Stimulated activated CD8-positive, alpha-beta memory T cell treated with anti-CD3 and anti-CD28 coated beads, Interleukin-12 subunit alpha, Interleukin-12 subunit beta, amount 100 ng/mL, for 1 hour (primary cell): ENCODE measurements around the gene PPEF1.
"Not testable (repeated sequence)": the region's sequence is repeated elsewhere in the genome, so short reads cannot be mapped to it uniquely, and the experiment has no call there.

Source experiments
- DNase-seq: peaks from one replicate; pipeline ENCODE4 v3.0.0-alpha.2; 2020; ENCODE audit warnings: low read depth

Gene PPEF1

DNA sequence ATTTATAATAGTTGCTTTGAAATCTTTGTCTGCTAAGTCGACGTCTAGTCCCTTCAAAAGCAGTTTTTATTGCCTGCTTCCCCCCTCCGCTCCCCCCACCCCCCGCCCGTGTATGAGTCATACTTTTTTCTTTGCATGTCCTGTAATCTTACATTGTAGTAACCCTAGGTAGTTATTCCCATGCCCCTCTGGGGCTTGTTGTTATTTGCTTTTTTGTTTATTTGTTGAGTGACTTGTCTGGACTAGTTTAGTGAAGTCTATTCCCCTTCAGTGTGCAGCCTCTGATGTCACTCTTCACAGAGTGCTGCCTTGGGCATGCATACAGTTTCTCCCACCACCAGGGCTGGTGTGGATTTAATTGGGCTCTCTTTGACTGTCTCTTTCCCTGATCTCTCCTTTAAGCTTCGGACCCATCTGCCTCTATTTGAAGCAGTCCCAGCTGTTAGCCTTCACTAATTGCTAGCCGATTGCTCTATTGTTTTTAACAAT is 86.2 kb downstream of the PPEF1 start:
- no peak for DNase-seq

DNA sequence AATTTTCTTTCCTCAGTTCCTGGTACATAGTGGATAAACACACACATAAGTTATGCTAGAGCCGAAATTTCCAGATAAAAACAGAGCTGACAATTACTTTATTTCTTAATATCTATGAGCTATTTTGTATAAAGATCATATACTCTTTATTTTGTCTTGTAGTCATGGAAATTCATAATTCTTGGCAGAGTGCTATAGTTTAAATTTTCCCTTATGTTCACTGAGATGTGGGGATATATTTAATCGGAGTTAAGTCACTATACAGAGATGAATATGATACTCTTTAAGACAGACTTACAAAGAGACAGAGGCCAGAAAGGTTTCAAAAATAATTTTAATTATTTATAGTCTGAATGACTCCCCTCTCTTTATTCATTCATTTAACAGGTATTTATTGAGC is 89.7 kb downstream of the PPEF1 start:
- no peak for DNase-seq

DNA sequence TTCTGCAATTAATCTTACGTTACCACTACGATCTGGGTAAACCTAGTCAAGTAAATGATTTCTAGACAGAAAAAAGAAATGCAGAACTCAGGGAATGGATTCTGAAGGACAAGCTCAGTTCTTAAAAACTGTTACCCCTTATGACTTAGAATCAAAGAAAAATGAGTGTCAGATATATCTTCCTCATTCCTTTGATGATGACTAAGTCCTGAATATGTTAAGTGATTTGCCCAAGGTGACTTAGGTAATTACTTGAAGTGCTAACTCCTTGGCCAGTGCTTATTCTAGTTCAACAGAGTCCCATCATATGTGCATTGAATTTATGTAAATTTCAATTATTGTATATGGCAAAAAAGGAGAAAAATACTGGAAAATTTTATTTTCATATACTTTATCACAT is 92.5 kb downstream of the PPEF1 start:
- DNase-seq = no peak

DNA sequence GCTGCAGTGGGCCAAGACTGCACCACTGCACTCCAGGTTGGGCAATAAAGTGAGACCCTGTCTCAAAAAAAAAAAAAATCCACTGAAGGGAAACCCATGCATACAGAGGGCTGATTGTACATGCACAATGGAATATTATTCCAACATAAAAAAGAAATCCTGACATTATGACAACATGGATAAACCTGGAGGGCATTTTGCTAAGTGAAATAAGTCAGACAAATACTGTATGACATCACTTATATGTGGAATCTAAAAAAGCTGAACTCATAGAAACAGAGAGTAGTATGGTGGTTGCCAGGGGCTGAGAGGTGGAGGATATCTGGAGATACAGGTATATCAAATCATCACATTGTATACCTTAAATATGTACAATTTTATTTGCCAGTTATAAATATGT is 102.2 kb downstream of the PPEF1 start:
- DNase-seq = no peak

DNA sequence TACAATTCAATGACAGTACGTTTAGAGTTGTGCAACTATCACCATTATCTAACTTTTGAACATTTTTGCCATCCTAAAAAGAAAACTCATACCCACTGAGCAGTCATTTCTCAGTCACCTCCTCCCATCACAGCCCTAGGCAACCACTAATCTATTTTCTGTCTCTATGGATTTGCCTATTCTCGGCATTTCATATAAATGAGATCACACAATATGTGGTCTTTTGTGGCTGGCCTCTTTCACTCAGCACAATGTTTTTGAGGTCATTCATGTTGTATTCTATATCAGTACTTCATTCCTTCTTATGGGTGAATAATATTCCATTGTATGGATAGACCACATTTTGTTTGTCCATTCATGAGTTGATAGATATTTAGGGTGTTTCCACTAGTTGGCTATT is 103.0 kb downstream of the PPEF1 start:
- no peak for DNase-seq

DNA sequence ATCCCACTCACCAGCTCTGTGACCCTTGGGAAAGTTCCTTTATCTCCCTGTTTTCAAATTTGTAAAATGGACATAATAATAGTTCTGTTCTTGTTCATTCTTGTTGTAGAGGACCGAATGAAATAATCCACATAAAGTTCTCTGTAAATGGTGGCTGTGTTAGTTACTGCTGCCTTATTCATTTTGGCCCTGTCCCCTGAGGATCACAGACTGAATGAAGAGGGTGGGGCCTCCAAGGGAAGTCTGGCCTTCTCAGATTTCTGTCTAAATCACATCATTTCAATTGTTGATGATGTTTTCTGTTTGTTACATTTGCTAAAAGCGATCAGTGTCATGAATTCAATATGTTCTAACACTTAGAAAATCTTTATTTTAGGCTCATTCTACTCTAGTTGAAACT is 117.9 kb downstream of the PPEF1 start:
- no peak for DNase-seq

DNA sequence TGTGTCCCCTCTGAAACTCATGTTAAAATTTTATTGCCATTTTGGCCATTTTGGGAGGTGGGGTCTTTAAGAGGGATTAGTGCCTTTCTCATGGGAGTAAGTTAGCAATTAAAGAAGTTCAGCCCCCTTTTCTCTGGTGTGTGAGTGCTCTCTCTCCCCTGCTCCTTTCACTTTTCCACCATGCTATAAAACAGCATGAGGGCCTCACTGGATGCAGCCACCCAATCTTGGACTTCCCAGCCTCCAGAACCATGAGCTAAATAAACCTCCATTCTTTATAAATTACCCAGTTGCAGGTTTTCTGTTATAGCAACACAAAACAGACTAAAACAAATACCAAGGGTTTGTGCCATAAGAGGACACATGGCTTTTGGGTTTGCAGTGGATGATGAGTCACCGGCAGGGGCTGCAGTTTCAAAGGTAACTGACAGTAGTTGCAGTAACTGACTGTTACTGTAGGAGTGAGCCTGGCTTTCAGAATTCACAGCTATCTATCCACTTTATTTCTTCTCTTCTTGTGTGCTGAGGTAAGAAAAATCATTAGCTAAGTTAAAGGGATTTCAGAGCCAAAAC is 121.5 kb downstream of the PPEF1 start:
- DNase-seq = no peak

DNA sequence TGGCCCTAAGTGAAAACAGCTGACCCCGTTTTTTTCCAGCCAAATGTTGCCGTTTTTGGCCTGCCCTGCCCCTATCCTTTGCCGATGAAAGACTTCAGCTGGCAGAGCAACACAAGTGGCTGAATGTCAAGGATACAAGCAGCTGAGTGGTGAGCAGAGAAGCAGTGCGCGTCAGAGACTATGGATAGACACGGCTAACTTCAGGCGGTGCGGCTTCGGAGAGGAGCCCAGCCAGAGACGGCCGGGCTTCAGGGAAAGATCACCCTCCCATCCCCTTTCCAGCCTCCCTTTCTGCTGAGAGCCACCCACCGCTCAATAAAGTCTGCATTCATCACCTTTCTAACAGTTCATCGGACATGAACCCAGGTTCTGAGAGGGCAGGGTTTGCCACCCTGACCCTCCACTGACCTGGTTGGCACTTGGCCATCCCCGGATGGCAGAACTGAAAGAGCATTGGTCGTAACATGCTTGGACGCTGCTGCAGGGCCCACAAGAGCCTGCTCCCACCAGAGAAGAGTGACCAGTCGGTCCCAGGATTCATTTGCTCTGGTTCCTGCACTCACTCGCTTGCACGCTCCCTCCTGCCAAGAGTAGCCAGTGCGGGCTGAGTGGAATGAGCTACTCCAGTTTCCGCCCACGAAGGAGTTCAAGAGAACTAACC is 125.8 kb downstream of the PPEF1 start:
- DNase-seq = no peak

DNA sequence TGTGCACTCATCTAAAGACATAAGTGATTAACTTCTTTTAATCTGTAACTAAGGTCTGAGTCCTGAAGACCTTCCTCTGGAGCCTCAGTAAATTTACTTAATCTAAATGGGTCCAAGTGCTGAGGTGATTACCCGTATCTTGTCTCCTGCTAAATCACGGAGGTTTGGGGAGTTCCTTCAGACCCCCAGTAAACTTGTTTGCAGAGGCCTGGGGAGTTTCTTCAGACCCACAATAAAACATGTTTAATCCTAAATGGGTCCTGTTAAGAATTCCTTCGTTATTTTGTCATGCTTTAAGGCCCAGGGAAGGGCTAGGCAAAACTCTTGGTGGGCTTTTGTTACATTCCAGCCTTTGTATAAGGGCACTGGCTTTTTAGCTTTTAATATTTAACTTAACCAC is 140.5 kb downstream of the PPEF1 start:
- DNase-seq = not testable (repeated sequence)

DNA sequence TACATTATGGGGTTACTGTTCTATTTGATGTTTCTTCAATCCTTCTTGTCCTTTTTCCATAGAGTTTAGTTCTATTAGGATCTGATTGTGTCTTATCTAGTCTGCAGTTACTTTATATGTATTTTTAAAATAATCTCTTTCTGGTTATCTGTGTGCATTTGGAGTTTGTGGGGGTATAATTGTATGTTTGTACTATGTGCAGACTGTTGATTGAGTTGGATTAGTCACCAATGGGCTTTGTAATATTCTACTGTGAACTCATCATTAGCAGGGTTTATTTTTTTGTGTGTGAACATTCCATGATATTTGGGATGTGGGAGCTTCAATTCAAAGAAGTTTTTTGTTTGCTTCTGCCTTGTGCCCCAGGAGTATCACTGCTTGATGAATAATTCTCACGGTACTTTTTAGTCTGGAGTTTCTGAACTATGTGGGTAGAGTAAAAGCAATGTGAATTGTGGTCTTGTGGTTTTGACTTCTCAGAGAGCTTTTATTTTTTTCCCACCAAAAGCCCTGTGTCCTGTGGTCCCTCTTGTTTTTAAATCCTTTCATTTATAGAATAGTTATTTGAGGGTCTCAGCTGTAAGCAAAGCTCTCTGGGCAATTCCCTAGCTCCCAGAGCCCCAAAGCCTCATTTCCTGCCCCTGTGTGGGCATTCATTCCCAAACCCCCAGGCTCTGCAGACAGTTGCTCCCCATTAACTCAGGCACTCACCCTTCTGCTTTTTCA is 148.6 kb downstream of the PPEF1 start:
- no peak for DNase-seq

DNA sequence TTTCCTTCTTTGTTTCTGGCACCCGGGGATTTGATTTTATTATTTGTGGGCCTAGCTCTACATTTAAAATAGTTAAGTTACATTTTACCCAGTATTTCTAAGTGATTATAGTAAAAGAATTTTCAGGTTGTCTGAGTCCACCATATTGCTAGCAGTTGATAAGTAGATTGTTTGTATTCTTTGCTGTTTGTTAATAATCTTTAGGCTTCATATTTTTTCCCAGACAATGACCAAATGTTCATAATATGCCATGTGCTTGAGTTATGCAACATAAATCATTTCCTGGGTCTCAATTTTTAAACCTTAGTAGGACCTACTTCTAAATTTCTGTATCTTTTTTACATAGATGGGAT is 149.2 kb downstream of the PPEF1 start:
- DNase-seq = no peak

DNA sequence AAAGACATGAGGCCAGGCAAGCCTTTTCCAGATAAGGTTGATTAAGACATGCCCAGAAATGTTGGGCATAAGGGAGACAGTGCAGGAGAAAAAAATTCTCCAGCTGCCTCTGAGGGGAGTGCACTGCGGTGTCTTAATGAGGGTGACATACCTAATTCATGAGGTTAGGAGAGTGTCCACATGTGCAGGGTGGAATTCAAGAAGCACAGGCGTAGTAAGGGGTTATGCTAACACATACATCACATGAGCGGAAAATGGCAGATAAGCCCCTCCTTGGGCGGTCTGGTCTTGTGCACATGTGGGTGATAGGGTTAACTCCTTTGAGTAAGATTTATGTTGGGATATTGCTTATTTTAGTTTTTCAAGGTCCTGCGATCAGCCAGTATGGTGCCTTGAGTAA is 154.1 kb downstream of the PPEF1 start:
- no peak for DNase-seq

DNA sequence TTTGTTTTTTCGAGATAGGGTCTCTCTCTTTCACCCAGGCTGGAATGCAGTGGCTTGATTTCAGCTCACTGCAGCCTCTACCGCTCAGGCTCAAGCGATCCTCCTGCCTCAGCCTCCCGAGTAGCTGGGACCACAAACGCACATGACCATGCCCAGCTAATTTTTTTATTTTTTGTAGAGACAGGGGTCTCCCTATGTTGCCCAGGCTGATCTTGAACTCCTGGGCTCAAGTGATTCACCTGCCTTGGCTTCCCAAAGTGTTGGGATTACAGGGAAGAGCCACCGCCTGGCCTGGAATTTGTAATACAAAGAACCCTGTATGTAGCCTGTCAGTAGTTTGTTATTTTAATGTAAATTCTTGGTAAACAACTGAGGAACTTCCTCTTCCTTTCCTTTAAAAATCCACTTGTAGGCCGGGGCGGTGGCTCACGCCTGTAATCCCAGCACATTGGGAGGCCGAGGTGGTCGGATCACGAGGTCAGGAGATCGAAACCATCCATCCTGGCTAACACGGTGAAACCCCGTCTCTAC is 157.0 kb downstream of the PPEF1 start:
- no peak for DNase-seq

DNA sequence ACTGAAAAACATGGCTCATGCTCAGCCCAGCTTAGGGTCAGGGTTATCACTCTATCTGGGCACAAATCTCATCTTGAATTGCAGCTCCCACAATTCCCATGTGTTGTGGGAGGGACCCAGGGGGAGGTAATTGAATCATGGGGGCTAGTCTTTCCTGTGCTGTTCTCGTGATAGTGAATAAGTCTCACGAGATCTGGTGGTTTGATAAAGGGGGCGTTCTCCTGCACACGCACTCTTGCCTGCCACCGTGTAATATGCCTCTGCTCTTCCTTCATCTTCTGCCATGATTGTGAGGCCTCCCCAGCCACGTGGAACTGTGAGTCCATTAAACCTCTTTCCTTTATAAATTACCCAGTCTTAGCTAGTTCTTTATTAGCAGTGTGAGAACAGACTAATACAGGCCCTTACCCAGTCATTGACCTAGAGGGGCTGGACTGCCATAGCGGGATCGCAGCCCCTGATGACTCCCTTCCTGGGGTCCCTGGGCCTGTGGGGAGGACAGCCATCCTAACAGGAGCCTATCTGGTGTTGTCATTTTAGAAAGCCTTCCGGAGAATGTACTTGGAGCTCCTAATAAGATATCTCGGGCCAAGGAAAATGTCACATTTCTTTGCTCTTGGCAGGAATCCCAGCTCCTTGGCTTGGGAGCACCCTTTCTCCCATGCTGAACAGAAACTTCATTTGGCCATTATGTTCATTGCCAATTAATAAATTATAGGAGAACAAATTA is 163.9 kb downstream of the PPEF1 start:
- DNase-seq = no peak

DNA sequence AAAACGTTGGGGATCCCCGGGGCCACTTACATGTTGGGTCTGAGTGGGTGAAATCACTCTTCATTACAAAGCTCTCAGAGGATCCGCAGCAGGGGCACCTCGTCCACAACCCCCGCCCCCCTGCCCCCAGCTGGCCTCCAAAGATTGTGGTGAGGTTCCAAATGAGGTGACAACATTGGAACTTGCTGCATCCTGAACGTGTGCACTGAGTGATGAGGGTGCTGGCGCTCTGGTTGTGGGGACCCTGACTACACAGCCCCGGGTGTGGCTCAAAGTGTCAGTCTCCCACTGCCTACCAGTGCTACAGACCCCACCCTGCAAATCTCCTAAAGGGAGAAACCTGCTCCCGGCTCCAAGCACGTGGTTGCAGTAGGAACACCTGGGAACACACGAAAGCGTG is 164.5 kb downstream of the PPEF1 start:
- no peak for DNase-seq

DNA sequence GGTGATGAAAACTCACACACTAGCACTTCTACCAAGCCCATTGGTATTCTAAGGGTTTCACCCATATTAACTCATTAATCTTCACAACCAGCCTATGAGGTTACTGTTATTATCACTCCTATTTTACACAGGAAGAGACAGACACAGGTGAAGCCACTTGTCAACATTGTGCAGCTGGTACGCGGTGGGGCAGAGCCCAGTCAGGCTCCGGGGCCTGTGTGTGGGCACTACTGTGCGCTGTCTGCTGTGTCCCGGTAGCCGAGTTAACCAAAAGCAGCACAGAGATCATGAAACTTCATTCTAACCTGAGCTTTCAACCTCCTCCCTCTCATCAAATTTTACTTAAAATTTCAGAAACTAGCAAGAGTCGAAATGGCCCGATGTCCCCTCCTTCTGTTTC is 165.2 kb downstream of the PPEF1 start:
- DNase-seq = no peak

DNA sequence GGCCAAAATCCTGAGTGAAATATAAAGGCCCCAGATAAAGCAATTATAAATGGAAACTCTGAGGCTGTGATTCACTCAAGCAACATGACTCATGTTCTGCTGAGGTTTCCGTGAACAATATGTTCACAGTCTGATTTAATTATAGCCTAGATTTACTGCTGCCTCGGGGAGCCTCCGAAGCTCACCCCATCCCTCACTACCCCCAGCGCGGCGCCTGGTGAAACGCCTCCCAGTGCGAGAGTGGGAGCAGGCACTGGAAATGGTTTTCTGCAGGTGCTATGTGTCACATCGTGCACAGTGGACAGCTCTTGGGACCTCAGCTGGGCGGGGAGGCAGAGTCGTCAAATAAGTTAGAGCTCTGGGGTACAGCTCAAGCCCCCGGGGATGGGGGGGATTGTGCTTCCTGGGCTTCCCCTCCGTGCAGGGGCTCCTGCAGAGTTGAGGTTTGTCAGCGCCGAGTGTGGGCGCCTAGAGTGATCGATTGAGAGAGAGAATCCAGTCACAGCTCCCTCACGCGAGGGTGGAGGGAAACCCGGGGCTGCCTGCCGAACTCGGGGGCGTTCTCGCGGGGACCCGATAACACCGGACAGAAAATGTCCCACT is 165.8 kb downstream of the PPEF1 start:
- no peak for DNase-seq

DNA sequence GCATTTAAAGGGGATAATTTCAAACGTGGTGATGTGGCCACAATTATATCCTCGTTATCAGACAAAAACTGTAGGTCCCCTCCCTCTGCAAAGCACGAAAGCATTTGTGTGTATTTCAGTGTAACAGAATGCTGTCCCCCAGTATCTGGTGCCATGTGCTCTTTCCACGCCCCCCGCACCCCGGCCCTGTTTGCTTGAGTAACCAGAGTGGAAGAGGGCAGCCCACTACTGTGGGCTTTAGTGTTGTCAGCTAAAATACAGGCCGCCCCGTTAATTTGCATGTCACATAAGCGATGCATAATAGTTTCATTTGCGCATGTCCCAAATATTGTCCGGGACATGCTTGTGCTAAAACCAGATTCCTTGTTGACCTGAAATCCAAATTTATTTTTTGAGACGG is 166.4 kb downstream of the PPEF1 start:
- no peak for DNase-seq

DNA sequence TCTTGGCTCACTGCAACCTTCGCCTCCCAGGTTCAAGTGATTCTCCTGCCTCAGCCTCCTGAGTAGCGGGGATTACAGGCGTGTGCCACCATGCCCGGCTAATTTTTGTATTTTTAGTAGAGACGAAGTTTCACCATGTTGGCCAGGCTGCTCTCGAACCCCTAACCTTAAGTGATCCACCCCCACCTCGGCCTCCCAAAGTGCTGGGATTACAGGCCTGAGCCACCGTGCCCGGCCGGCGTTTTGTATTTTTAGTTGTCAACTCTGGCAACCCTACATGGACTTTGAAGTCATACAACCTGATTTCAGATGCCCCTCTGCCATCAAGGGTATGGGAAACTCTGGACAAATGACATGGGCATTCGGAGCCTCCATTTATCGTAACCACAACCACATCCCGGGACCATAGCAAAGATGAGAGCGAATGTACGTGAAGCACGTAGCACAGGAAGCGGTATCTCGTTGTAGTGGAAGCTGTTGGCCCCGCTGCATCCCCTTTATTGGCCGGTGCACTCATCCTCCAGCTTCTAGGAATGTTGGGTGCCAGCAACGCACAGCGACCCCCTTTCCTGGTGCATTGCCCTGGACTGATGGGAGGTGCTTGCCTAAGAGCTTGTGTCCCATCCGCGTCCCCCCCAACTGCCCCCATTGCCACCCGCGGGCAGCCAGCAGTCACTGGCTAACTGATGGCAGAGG is 167.3 kb downstream of the PPEF1 start:
- DNase-seq = no peak

DNA sequence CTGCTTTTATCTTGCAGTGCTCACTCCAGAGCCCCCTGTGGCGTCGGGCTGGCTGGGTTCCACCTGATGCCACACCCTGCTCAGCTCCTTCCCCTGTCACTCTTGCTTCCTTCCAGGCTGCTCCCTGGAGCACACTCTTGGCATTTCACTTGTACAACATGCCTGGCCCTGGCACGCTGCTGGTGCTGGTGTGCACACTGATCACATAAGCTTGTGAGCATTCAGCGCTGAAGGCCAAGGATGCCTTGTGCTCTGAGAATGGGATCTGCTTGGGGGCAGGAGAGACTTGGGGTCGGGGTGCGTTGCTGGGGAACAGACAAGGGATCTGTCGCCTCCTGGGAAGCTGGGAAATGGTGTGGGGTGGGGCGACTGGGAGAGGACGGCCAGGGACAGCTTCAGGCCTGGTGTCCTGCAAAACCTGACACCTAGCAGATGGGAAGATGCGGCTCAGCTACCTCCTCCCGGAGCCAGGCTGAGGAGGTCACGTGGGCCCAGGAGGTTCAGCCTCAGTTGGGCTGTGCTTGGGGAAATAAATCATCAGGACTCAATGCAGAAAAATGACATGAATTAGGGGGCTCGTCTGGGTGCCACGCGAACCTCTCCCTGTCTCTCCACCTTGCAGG is 167.9 kb downstream of the PPEF1 start:
- DNase-seq = no peak

DNA sequence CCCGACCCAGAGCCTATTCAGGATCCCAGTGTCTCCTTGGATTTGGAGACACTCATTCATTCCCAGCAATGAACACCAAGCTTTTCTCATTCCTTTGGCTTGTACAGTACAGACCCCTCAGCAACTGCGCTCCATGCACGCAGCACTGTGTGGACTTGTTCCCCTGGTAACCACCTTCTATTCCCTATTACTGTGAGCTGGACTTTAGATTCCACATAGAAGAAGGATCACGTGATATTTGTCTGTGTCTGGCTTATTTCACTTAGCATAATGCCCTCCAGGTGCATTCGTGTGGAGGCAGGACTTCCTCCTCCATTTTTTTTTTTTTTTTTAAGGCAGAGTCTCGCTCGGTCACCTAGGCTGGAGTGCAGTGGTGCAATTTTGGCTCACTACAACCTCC is 170.0 kb downstream of the PPEF1 start:
- no peak for DNase-seq
